Activated CD4-positive, alpha-beta T cell treated with anti-CD3 and anti-CD28 coated beads, Interleukin-2, amount 50 U/mL, for 4 hours (primary cell): ENCODE measurements around the gene CHRDL1.
"Not testable (repeated sequence)": the region's sequence is repeated elsewhere in the genome, so short reads cannot be mapped to it uniquely, and the experiment has no call there.

Source experiments
- DNase-seq, 2 experiments: peaks; one replicate each; pipeline ENCODE4 v3.0.0-alpha.2; 2020

Gene CHRDL1

DNA sequence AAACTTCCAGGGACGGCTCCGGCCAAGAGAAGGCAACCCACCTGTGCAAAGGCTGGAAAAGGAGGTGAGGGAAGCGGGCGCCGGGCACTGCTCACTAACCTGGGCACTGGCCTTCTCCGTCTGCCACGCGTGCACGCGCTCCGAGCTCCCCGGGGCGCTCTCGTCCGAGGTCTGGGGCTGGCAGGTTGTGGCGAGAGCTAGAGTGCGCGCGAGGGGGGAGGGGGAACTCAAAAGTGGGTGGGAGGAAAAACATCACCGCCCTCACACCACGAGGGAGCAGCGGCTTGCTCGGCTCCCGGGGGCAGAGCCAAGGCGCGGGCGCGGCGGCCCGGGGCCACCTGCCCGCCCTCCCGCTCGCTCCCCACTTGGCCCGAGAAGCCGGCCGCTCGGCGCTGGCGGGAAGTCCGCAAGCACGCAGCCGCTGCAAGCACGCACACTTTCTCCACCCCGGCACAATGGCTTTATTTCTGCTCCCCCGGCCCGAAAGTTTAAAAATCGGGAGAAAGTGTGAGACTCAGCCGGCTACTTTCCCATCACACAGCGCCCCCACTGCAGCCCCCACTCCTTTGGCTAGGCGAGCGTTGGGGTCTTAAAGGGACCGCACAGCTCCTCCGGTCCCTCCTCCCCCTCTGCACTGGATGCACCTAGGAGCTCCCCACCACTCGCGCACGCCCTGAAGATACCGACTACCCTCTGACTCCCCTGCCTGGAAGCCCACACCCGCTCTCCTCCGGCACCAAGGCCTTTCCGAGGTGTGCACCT, at the start of gene CHRDL1:
TSS of gene CHRDL1 (minus strand) at position 173 of the 762 bp plus-strand sequence. CDS start 3,636 bp downstream, outside the sequence.
- no peak for DNase-seq

DNA sequence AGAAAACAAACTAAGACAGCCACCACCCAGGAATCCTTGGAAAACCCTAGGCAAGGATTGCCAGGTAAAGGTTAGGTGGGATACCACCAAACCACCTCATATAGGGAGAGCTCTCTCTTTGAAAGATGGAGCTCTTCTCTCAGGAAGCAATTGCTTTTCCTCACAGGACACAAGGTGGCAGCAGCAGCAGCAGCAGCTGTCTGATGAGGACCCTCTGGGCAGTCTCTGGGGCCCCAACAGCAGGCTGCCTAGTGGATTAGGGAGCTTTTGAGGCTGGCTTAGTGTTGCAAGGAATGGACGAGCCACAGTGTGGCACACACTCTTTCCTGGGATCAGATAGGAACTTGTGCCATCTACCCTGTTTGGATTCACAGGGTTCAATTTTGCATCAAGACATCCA, 41.4 kb upstream of the CHRDL1 start:
- DNase-seq: no peak

DNA sequence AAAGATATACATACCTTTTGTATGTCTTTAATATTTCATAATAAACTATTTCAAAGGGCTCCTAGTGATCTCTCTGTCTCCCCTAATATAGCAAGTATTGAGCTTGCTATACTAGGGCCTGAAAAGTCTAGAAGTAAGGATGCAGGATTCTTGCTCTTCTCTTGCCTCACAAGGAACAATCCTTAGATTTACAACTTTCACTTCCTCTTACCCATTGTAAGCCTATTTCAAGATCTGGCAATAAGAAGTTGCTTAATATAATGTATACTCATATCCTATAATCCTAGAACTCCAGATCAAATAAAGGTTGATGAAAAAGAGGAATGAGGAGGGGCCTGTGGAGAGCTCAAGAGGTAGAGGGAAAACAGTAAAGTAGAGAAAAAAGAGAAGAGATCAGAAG, 40.8 kb upstream of the CHRDL1 start:
- no peak for DNase-seq

DNA sequence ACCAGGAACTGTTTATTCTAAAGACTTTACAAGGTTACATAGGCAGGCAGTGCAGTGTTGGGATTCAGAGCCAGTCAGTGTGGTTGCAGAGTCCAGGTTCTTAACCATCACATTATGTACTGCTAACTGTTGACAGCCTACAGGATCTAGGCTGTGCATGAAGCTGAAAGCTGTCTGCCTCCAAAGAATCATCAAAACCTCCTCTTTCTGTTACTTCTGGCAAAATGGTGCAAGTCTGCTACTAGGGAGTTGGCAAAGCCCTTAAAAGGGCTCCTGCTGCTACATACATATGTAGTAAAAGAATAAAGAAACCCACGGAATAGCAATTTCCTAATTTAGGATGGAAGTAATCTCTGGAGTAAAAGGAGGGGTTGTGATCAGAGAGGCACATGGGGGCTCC, 40.4 kb upstream of the CHRDL1 start:
- DNase-seq: no peak

DNA sequence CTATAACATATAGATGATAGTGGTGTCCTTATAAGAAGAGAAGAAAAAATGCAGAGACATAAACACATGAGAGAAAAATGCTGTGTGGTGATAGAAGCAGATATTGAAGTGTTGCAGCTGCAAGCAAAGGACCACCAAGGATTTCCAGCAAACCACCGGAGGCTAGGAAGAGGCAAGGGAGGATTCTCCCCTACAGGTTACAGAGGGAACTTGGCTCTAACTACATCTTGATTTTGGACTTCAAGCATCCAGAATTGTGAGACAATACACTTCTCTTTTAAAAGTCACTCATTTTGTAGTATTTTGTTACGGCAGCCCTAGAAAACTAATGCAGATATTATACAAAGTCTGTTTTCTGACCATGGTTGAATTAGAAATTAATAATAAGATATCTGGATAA, 30.4 kb upstream of the CHRDL1 start:
- DNase-seq: no peak

- not testable (repeated sequence) for DNase-seq
These were observed 20.9 kb upstream of the CHRDL1 start for GRCh38 chrX:110816543-110816942.

GRCh38 chrX:110806145-110806544, 10.5 kb upstream of the CHRDL1 start:
- no peak for DNase-seq

GRCh38 chrX:110805303-110805702, 9.7 kb upstream of the CHRDL1 start:
- DNase-seq: no peak

DNA sequence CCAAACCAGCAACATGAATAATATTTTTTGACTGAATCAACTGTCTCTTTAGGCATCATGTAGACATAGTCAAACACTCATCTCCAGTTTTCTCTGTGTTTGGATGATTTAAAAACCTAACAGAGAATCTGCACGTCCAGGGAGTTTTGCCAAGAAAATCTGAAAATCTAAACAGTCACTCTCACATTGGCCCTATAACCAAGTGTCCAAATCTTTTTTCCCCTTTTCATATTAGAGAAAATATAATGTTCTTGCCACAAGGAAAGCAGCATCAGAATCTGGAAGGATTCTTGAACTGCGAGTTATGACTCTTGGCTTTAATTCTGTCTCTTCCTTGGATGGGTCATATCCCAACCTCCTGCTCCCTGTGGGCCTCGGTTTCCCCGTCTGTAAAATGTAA, 8.8 kb upstream of the CHRDL1 start:
- DNase-seq: no peak

DNA sequence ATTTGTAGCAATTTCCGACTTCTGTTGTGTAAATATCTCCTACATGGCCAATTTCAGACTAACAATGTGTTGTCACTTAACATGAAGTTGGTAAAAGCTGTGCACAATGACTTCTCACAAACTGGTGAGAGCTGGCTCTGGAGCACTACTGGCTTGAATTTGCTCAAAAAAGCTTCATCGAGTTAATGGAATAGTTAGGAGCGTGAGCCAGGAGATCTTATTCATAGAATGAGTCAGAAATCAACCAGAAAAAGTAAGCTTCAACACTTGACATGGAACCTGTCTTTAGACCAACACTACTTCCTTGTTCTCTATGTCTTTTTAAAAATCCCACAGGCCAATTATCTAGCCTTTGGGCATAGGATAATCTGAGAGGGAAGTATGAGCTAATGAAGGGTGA, 7.9 kb upstream of the CHRDL1 start:
- DNase-seq: no peak

DNA sequence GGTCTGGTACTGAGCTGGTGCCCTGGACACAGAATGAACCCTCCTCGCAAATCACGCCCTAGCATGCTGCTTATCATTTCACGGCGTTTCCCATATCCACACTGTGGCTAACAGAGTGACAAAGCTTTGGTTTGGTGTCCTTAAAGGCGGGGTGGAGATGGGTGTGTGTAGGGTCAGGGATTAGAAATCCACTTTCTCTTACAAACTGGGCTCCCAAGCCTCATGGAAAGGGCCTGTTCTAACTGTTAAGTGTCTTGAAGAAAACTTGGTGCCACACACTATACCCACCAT, 735 bp upstream of the CHRDL1 start:
- no peak for DNase-seq

- no peak for DNase-seq
These were observed 1.0 kb downstream of the CHRDL1 start for GRCh38 chrX:110794601-110795000.

- DNase-seq: no peak
These were observed 4.5 kb downstream of the CHRDL1 start for GRCh38 chrX:110791071-110791470.

GRCh38 chrX:110786486-110786885, 9.1 kb downstream of the CHRDL1 start:
- DNase-seq: no peak

DNA sequence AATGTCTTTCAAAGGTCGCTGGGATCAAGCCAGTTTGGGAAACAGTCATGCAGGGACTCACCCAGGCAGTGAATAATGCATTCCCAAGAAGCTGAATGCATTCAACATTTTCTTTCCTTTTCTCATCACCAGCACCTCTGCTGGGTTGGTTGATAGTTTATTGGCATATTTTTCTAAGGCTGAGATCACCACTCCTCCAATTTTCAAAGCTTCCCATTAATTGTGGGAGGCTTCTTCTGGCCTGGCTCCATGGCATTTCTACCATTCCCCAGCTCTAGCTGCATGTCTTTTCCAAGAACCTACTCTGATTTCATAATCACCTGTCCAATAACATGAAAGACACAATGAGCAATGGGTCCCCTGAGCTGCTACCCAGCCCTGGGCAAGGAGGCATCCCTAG, 35.8 kb downstream of the CHRDL1 start:
- DNase-seq: no peak

GRCh38 chrX:110758781-110759422, 36.7 kb downstream of the CHRDL1 start:
- no peak for DNase-seq

GRCh38 chrX:110755611-110756010, 40.0 kb downstream of the CHRDL1 start:
- DNase-seq: no peak

GRCh38 chrX:110755061-110755460, 40.6 kb downstream of the CHRDL1 start:
- DNase-seq: no peak

- DNase-seq: no peak
These were observed 45.0 kb downstream of the CHRDL1 start for GRCh38 chrX:110750526-110751189.

- no peak for DNase-seq
These were observed 47.3 kb downstream of the CHRDL1 start for GRCh38 chrX:110748256-110748806.

GRCh38 chrX:110746014-110746413, 49.6 kb downstream of the CHRDL1 start:
- no peak for DNase-seq

DNA sequence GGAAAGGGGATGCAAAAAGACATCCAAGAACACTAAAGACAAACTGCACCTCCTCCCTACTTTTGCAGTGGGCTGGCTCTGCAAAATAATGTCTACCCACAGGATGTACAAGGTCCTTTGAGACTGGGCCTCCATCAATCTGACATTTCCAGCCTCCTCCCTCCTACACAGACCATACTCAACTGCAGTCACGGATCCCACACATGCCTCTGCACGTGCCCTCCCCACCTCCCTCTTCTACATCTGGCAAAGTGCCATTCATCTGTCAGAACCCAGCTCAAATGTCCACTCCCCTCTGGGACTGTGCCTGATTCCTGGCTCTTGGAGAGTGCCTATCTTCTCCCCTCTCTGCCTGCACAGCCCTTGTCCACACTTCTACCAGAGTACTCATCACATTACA, 50.3 kb downstream of the CHRDL1 start:
- no peak for DNase-seq

- DNase-seq: no peak
These were observed 51.8 kb downstream of the CHRDL1 start for GRCh38 chrX:110743679-110744340.
